OCI-LY1 (cell line): ENCODE data around the gene CATSPERD.
A peak's percentile ranks its signal among the peaks of the same experiment; 100 is the strongest.

Experiments used
- H2AFZ ChIP-seq: fragments of 200-600 bp; sonication (generic), shearing (Covaris generic); 2 replicates; pipeline ENCODE4 v1.6.0; 2014; ENCODE audit warnings: antibody characterized with exemption, mild to moderate bottlenecking, low read length
- H3F3A ChIP-seq: fragments of 200-600 bp; sonication (generic), shearing (Covaris generic); 2 replicates; pipeline ENCODE4 v1.6.0; 2014; ENCODE audit warnings: mild to moderate bottlenecking, antibody characterized with exemption, low read length, moderate library complexity; ENCODE audit not compliant: insufficient read depth
- H3K27ac ChIP-seq: fragments of 200-600 bp; sonication (generic); 2 replicates; pipeline ENCODE4 v1.5.1; 2014; ENCODE audit warnings: low read length, mixed run types, mild to moderate bottlenecking, low read depth; ENCODE audit not compliant: poor library complexity, severe bottlenecking
- H3K27me3 ChIP-seq: fragments of 200-600 bp; sonication (generic); 2 replicates; pipeline ENCODE4 v1.6.0; 2014; ENCODE audit warnings: antibody characterized with exemption, mild to moderate bottlenecking, low read length, moderate library complexity; ENCODE audit not compliant: insufficient read depth
- H3K36me3 ChIP-seq: fragments of 200-600 bp; sonication (generic); 2 replicates; pipeline ENCODE4 v1.6.1; 2014; ENCODE audit warnings: mild to moderate bottlenecking, antibody characterized with exemption, low read length, moderate library complexity, mixed read lengths; ENCODE audit not compliant: insufficient read depth
- H3K4me1 ChIP-seq: fragments of 200-600 bp; sonication (generic); 2 replicates; pipeline ENCODE4 v1.5.1; 2014; ENCODE audit warnings: mild to moderate bottlenecking, low read length, moderate library complexity; ENCODE audit not compliant: insufficient read depth, severe bottlenecking
- H3K4me2 ChIP-seq: fragments of 200-600 bp; sonication (generic), shearing (Covaris generic); 2 replicates; pipeline ENCODE4 v1.6.1; 2014; ENCODE audit warnings: low read length
- H3K4me3 ChIP-seq: fragments of 200-600 bp; sonication (generic); 2 replicates; pipeline ENCODE4 v1.5.1; 2014; ENCODE audit warnings: low read length, low read depth, mild to moderate bottlenecking, mixed read lengths; ENCODE audit not compliant: poor library complexity, severe bottlenecking
- H3K79me2 ChIP-seq: fragments of 200-600 bp; shearing (Covaris generic); 2 replicates; pipeline ENCODE4 v1.6.1; 2016; ENCODE audit warnings: mixed run types, low read length, mixed read lengths; ENCODE audit not compliant: insufficient read depth
- H3K9ac ChIP-seq: fragments of 200-600 bp; sonication (generic), shearing (Covaris generic); 2 replicates; pipeline ENCODE4 v1.6.1; 2014; ENCODE audit warnings: mild to moderate bottlenecking, low read length, mixed read lengths
- H3K9me2 ChIP-seq: fragments of 200-600 bp; sonication (generic), shearing (Covaris generic); 2 replicates; pipeline ENCODE4 v1.6.1; 2014; ENCODE audit warnings: low read depth, mild to moderate bottlenecking, low read length, mixed read lengths
- H3K9me3 ChIP-seq: fragments of 200-600 bp; shearing (Covaris generic); 2 replicates; pipeline ENCODE4 v1.6.1; 2014; ENCODE audit warnings: low read length, mixed read lengths
- H4K20me1 ChIP-seq: fragments of 200-600 bp; sonication (generic), shearing (Covaris generic); 2 replicates; pipeline ENCODE4 v1.6.0; 2016; ENCODE audit warnings: mild to moderate bottlenecking, low read length; ENCODE audit not compliant: insufficient read depth
- EZH2 ChIP-seq: fragments of 200-600 bp; sonication (generic), shearing (Covaris generic); IDR thresholded peaks from 2 replicates; pipeline ENCODE4 v1.8.0; 2017; ENCODE audit warnings: borderline replicate concordance, mixed run types, mild to moderate bottlenecking, antibody characterized with exemption, low read length, moderate library complexity, mixed read lengths
- TF ChIP-seq, protein P1 (sequence below): fragments of 200-600 bp; sonication (generic), shearing (Covaris generic); IDR thresholded peaks from 2 replicates; pipeline ENCODE4 v1.5.1; 2017; ENCODE audit warnings: mild to moderate bottlenecking, antibody characterized with exemption, low read length, moderate library complexity, mixed read lengths

Gene CATSPERD

DNA sequence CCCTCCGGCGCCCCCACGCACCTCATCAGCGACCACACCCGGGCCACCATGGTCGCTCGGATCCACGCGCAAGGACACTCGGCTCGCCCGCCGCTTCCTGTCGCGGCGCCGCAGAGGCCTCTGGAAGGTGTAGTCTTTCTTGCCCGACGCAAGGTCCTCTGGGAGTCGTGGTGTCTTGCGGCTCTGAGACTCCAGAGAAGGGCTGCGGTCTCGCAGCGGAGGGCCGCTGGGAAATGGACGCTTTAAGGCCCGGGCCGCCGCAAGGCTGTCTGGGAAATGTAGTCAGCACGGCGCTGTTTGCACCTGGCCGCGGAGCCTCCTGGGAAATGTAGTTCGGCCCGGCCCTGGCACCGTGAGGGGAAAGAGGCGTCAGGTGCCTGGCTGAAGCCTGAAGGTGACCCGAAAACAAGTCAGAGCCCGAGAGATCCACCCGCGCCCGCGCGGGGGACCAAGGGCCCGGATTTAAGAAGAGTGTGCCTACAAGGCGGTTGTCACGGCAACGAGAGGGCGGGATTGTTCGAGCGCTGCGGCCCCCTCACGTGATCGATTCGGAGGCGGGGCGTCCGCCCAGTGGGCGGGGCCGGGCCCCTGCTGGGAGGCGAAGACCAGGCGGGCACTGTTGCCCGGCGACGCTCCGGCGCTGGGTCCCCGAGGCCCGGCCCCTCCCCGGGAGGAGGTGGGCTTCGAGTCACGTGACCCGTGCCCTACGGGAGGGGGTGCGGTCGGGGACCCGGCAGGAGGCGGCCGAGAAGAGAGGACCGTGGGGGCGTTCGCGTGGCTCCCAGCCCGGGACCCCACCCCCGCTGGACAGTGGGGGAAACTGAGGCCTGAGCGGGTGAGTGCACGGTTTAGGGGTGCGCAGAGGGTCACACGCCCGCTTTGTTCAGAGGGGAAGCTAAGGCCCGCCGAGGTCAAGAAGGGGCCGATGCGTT, 39.7 kb upstream of the CATSPERD start, which contains the start of the genes HSD11B1L and MICOS13:
Gene HSD11B1L, plus strand, starts transcription at position 591 of the 932 bp plus-strand sequence. CDS start 3,806 bp downstream, outside the sequence.
Gene MICOS13, minus strand, starts transcription at position 80 of the 932 bp plus-strand sequence. Its CDS starts 30 bp downstream, at position 50.
- H3K27ac ChIP-seq = peak within 1 kb of the TSS; percentile 50
- no peak within 1 kb of the TSS for H2AFZ ChIP-seq
- H3K27me3 ChIP-seq = no peaks in the 10 kb centered on the region
- no peaks in the 10 kb centered on the region for H3K79me2 ChIP-seq
- H3F3A ChIP-seq = no peaks in the 10 kb centered on the region
- H3K9me2 ChIP-seq = no peaks in the 10 kb centered on the region
- peak within 1 kb of the TSS; percentile 87 for H3K9ac ChIP-seq
- peak within 1 kb of the TSS; percentile 89 for H3K4me2 ChIP-seq
- H3K4me1 ChIP-seq = peaks cover 14% of the 10 kb centered on the region
- no peaks in the 10 kb centered on the region for H3K36me3 ChIP-seq
- peak within 1 kb of the TSS; percentile 86 for H3K4me3 ChIP-seq
- TF ChIP-seq EZH2 = no peak
- TF ChIP-seq, protein P1, sequence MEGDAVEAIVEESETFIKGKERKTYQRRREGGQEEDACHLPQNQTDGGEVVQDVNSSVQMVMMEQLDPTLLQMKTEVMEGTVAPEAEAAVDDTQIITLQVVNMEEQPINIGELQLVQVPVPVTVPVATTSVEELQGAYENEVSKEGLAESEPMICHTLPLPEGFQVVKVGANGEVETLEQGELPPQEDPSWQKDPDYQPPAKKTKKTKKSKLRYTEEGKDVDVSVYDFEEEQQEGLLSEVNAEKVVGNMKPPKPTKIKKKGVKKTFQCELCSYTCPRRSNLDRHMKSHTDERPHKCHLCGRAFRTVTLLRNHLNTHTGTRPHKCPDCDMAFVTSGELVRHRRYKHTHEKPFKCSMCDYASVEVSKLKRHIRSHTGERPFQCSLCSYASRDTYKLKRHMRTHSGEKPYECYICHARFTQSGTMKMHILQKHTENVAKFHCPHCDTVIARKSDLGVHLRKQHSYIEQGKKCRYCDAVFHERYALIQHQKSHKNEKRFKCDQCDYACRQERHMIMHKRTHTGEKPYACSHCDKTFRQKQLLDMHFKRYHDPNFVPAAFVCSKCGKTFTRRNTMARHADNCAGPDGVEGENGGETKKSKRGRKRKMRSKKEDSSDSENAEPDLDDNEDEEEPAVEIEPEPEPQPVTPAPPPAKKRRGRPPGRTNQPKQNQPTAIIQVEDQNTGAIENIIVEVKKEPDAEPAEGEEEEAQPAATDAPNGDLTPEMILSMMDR = no peak
- H4K20me1 ChIP-seq = no peaks in the 10 kb centered on the region
- H3K9me3 ChIP-seq = no peaks in the 10 kb centered on the region

DNA sequence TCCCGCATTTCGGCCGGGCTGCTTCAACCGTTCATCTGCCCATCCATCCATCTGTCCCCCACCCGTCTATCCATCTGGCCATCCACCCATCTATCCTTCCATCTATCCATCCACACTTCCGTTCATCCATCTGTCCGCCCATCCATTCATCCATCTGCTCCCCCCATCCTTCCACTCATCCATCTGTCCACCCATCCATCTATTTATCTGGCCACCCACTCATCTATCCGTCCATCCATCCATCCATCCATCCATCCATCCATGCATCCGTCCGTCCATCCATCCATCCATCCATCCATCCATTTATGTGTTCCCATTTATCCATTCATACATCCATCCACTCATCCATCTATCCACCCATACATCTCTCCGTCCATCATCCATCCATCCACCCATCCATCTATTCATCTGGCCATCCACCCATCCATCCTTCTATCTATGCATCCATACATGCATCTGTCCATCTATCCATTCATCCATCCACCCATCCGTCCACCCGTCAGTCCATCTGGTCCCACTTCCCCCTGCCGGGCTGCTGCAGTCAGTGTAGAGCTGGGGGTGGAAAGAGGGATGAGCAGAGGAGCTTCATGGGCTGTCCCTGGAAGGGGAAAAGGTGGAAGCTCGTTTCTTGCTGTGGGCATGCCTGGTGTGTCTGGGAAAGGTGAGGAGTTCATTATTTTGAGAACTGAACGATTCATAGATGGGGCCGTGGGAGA, 38.9 kb upstream of the CATSPERD start:
- Histone ChIP-seq H3K4me3 (peak overlapping the region; percentile 86), H3K9me3 (no peaks in the 10 kb centered on the region), H2AFZ (no peak overlapping the region), H4K20me1 (no peaks in the 10 kb centered on the region), H3K4me1 (peaks cover 21% of the 10 kb centered on the region), H3K79me2 (no peaks in the 10 kb centered on the region), H3K36me3 (no peaks in the 10 kb centered on the region), H3K4me2 (peak overlapping the region; percentile 49; the same call in 1 of the 2 replicates), H3K9ac (no peak overlapping the region; the same call in 1 of the 2 replicates), H3F3A (peaks cover 4% of the 10 kb centered on the region; the same call in 1 of the 2 replicates), H3K9me2 (no peaks in the 10 kb centered on the region), H3K27ac (no peak overlapping the region), H3K27me3 (no peaks in the 10 kb centered on the region)
- TF ChIP-seq, protein P1 = no peak
- no peak for TF ChIP-seq EZH2

DNA sequence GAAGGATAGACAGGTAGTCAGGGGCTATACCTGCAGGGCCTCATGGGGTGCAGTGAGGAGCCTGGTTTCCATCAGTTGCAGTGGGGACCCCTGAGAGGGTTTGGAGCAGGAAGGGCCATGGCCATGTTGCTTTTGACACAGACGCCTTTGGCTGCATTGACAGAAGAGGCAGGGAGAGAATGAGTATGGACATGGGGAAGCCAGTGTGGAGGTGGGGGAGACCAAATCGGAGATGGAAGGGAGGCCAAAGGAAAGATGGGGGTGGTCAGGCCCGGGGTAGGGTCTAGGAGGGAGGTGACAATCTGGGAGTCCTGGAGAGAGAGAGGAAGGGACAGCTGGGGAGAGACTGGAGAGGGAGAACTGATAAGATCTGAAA, 38.3 kb upstream of the CATSPERD start:
- Histone ChIP-seq H3K4me1 (peaks cover 22% of the 10 kb centered on the region), H3K4me2 (no peak overlapping the region), H3K36me3 (no peaks in the 10 kb centered on the region), H3K27ac (no peak overlapping the region), H2AFZ (no peak overlapping the region), H3K79me2 (no peaks in the 10 kb centered on the region), H3K9me2 (no peaks in the 10 kb centered on the region), H3K27me3 (no peaks in the 10 kb centered on the region), H3K9me3 (no peaks in the 10 kb centered on the region), H4K20me1 (no peaks in the 10 kb centered on the region), H3F3A (peaks cover 4% of the 10 kb centered on the region; the same call in 1 of the 2 replicates), H3K9ac (no peak overlapping the region), H3K4me3 (no peak overlapping the region)
- TF ChIP-seq, protein P1 = no peak
- TF ChIP-seq EZH2 = no peak
